ENCODE measurements around the gene SYNE1. TPM values are rescaled to one million over a fixed set of nuclear protein-coding genes. Genes with fewer than 3 reads are reported as not detected.

SYNE1 gene
- total and polyA plus RNA-seq, 10 of the 15 experiments (the other 5 are each of a cell fraction or from before 2014, with no cell fraction given) = 2.3 to 28.7 (median 14.1) TPM

Small RNA genes lying within 50 kb of the gene (small RNA-seq; reads per million reads assigned to genes)
- gene RNA5SP223 = 0.12 reads per million

Other genes starting within 250 kb of the SYNE1 start
- not detected in 2 replicates for gene MYCT1, start 60.5 kb upstream of the SYNE1 start, total RNA-seq (2014; rRNA removed)
- not detected in 2 replicates for gene MYCT1, start 60.5 kb upstream of the SYNE1 start, total RNA-seq (2014; rRNA removed; fragmentation: Illumina TruSeq; extraction: Trizol)
- gene MYCT1, start 60.5 kb upstream of the SYNE1 start, total RNA-seq (2021) = not detected in 2 replicates
- 0.12 and 0.15 TPM in 2 replicates for gene MYCT1, start 60.5 kb upstream of the SYNE1 start, polyA plus RNA-seq (2011; rRNA removed)
- gene MYCT1, start 60.5 kb upstream of the SYNE1 start, polyA plus RNA-seq (2014; fragmentation: Illumina TruSeq; extraction: Trizol) = not detected in 2 replicates
- not detected for gene MYCT1, start 60.5 kb upstream of the SYNE1 start, polyA plus RNA-seq (2014; fragmentation: Nextera tagmentation; extraction: Ambion mirVana)
- not detected in 2 replicates for gene MYCT1, start 60.5 kb upstream of the SYNE1 start, polyA plus RNA-seq (2014; rRNA removed)
- gene MYCT1, start 60.5 kb upstream of the SYNE1 start, polyA plus RNA-seq (2016; fragmentation: Nextera tagmentation; extraction: Ambion mirVana) = not detected
- gene VIP, start 113.4 kb upstream of the SYNE1 start, total RNA-seq (2014; rRNA removed) = not detected in 2 replicates
- gene VIP, start 113.4 kb upstream of the SYNE1 start, total RNA-seq (2014; rRNA removed; fragmentation: Illumina TruSeq; extraction: Trizol) = not detected in 2 replicates
- gene VIP, start 113.4 kb upstream of the SYNE1 start, total RNA-seq (2021) = 0.23 TPM in 1 of 2 replicates, not detected in the other
- not detected in 2 replicates for gene VIP, start 113.4 kb upstream of the SYNE1 start, polyA plus RNA-seq (2011; rRNA removed)
- not detected in 2 replicates for gene VIP, start 113.4 kb upstream of the SYNE1 start, polyA plus RNA-seq (2014; fragmentation: Illumina TruSeq; extraction: Trizol)
- gene VIP, start 113.4 kb upstream of the SYNE1 start, polyA plus RNA-seq (2014; fragmentation: Nextera tagmentation; extraction: Ambion mirVana) = not detected
- not detected in 2 replicates for gene VIP, start 113.4 kb upstream of the SYNE1 start, polyA plus RNA-seq (2014; rRNA removed)
- not detected for gene VIP, start 113.4 kb upstream of the SYNE1 start, polyA plus RNA-seq (2016; fragmentation: Nextera tagmentation; extraction: Ambion mirVana)